Kidney (tissue), 14 donors: Measurements from ENCODE around the gene HBQ1. TPM values are rescaled to one million over a fixed set of nuclear protein-coding genes. Genes with fewer than 3 reads are reported as not detected.

Experiments used
- DNase-seq, 5 donors: peaks; one replicate each; pipeline ENCODE4 v3.0.0-alpha.2; 2013 to 2020
- FAIRE-seq: peaks from 2 replicates; lab custom pipeline; 2012; peaks lifted over from hg19 to GRCh38; lab: Jason Lieb, UNC
- H3K27ac ChIP-seq, 2 donors: one replicate each; pipeline ENCODE4 v1.7.0; 2013; ENCODE audit warnings: low read depth in 2 of 2, low read length in 2 of 2, inconsistent platforms in 1 of 2
- H3K27me3 ChIP-seq: one replicate; pipeline ENCODE4 v1.7.1; 2013; ENCODE audit warnings: low read length, inconsistent platforms; ENCODE audit not compliant: control insufficient read depth, insufficient read depth
- H3K36me3 ChIP-seq, 3 donors: one replicate each; pipeline versions ENCODE4 v1.7.0 to v1.7.1; 2013; ENCODE audit warnings: low read length in 3 of 3, control low read depth in 1 of 3, inconsistent platforms in 1 of 3; ENCODE audit not compliant: insufficient read depth in 3 of 3, control insufficient read depth in 2 of 3
- H3K4me1 ChIP-seq, 3 donors: one replicate each; pipeline versions ENCODE4 v1.7.0 to v1.7.1; 2013; ENCODE audit warnings: low read length in 3 of 3, inconsistent platforms in 1 of 3, low read depth in 1 of 3; ENCODE audit not compliant: control insufficient read depth in 2 of 3, insufficient read depth in 2 of 3
- H3K4me3 ChIP-seq, 3 donors: one replicate each; pipeline versions ENCODE4 v1.7.0 to v1.8.1; 2013; ENCODE audit warnings: low read length in 3 of 3, control low read depth in 1 of 3, inconsistent platforms in 1 of 3
- H3K9ac ChIP-seq, 3 donors: one replicate each; pipeline versions ENCODE4 v1.7.0 to v1.7.1; 2013; ENCODE audit warnings: low read length in 3 of 3, control low read depth in 1 of 3, inconsistent platforms in 1 of 3
- H3K9me3 ChIP-seq, 3 donors: one replicate each; pipeline versions ENCODE4 v1.7.0 to v1.7.1; 2013; ENCODE audit warnings: low read length in 3 of 3, control low read depth in 1 of 3, inconsistent platforms in 1 of 3; ENCODE audit not compliant: control insufficient read depth in 2 of 3, insufficient read depth in 1 of 3
- intact Hi-C: fragments of 100-400 bp; cut with DNase I; formaldehyde crosslinking; loops from one replicate; pipeline ENCODE4 v1.11.1; 2022
- polyA plus RNA-seq: library from polyadenylated mRNA; stranded (reverse); fragments of 350-450 nt; fragmentation: Illumina TruSeq; extraction: RNeasy Lipid Tissue Mini Kit (QIAGEN cat#74804); gene quantifications from one replicate; pipeline ENCODE4 v1.2.3, GENCODE V29; 2014; ENCODE audit warnings: low read depth, low replicate concordance; ENCODE audit not compliant: insufficient read depth
- total RNA-seq: library from RNA; stranded (reverse); fragmentation: NEBNext Ultra II Directional; extraction: Animal tissue kit (Norgen Biotek cat#: 25700); gene quantifications from one replicate; pipeline ENCODE4 v1.2.1, GENCODE V29; 2021
- TF ChIP-seq, protein P1 (sequence below): IDR thresholded peaks from 3 replicates; pipeline ENCODE4 v1.5.1; 2012; ENCODE audit warnings: mild to moderate bottlenecking, moderate library complexity, borderline replicate concordance; ENCODE audit not compliant: insufficient read depth; ENCODE audit errors: extremely low read depth
- donor health status: control.
- donor health status: control.
- donor health status: control.
- donor health status: control.
- donor health status: control.
- donor health status: DM: yes; HTN: yes; CAD: no.
- donor health status: Normal renal cell carcinoma (clear cell type).

Gene HBQ1
- total and polyA plus RNA-seq, 2 donors from 2014 or later = not detected

DNA sequence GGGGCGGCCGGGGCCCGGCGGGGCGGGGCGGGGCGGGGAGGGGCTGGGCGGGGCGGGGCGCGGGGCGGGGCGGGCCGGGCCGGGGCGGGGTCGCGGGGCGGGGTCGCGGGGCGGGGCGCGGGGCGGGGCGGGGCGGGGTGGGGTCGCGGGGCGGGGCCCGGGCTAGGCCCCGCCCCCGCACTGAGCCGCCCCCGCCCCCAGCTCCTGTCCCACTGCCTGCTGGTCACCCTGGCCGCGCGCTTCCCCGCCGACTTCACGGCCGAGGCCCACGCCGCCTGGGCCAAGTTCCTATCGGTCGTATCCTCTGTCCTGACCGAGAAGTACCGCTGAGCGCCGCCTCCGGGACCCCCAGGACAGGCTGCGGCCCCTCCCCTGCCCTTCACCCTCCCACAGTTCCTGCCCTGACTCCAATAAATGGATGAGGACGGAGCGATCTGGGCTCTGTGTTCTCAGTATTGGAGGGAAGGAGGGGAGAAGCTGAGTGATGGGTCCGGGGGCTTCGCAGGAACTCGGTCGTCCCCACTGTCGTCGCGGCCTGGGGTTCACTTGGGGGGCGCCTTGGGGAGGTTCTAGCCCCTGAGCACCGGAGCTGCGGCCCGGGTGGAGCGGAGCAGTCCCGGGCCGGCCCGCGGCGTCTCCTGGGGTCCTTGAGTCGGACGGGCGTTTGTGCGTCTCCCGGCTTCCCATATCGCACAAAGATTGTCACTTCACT lies 15.3 kb upstream of the HBQ1 start:
- intact Hi-C loops = no loop called here
- no peak overlapping the region for H3K27ac ChIP-seq
- no peak overlapping the region for H3K9ac ChIP-seq
- H3K9me3 ChIP-seq = no peaks in the 10 kb centered on the region
- FAIRE-seq = no peak
- TF ChIP-seq, protein P1, sequence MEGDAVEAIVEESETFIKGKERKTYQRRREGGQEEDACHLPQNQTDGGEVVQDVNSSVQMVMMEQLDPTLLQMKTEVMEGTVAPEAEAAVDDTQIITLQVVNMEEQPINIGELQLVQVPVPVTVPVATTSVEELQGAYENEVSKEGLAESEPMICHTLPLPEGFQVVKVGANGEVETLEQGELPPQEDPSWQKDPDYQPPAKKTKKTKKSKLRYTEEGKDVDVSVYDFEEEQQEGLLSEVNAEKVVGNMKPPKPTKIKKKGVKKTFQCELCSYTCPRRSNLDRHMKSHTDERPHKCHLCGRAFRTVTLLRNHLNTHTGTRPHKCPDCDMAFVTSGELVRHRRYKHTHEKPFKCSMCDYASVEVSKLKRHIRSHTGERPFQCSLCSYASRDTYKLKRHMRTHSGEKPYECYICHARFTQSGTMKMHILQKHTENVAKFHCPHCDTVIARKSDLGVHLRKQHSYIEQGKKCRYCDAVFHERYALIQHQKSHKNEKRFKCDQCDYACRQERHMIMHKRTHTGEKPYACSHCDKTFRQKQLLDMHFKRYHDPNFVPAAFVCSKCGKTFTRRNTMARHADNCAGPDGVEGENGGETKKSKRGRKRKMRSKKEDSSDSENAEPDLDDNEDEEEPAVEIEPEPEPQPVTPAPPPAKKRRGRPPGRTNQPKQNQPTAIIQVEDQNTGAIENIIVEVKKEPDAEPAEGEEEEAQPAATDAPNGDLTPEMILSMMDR = no peak
- H3K4me1 ChIP-seq = peaks cover 0 to 4% (median 0%) of the 10 kb centered on the region in 3 donors
- no peak overlapping the region for H3K4me3 ChIP-seq
- H3K27me3 ChIP-seq = peaks cover 19% of the 10 kb centered on the region
- peak in 1 of 5 donors; percentile 61 for DNase-seq
- H3K36me3 ChIP-seq = no peaks in the 10 kb centered on the region

DNA sequence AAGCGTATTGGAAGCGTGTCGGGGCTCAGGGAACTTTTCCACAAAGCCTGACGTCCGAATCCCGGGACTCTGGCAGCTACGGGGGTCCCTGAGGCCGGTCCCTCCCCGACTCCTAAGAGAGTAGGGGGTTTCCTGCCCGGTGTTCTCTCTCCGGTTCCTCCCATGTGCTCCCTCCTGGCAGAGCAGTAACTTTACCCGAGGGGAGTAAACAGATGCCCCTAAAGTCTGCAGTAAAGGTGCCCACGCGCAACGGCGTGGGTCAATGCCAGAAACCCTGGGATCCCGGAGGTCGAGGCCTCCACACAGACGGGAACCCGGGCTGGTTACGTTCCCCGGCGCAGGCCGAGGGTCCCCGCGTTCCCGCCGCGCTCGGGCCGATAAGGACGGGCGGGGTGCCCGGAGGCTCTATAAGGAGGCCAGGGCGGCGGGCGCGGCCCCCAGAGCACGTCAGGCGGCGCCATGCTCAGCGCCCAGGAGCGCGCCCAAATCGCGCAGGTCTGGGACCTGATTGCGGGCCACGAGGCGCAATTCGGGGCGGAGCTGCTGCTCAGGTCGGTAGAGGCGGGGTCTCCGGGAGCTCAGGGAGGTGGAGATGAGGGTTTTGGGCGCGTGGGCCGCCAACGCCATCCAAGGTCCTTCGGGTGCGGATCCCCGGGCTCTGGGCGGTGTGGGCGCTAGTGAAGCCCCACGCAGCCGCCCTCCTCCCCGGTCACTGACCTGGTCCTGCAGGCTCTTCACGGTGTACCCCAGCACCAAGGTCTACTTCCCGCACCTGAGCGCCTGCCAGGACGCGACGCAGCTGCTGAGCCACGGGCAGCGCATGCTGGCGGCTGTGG lies 14.5 kb upstream of the HBQ1 start, which contains the start of gene HBM:
HBM (plus strand) TSS at position 440 of the 836 bp plus-strand sequence; CDS start at position 460, 20 bp downstream.
- Histone ChIP-seq H3K4me3 (no peak within 1 kb of the TSS), H3K9ac (no peak within 1 kb of the TSS), H3K27ac (no peak within 1 kb of the TSS), H3K9me3 (no peaks in the 10 kb centered on the region), H3K36me3 (no peaks in the 10 kb centered on the region), H3K4me1 (peaks cover 0 to 4% (median 0%) of the 10 kb centered on the region in 3 donors), H3K27me3 (peaks cover 22% of the 10 kb centered on the region)
- intact Hi-C loops = no loop called here
- TF ChIP-seq, protein P1 = no peak
- no peak for FAIRE-seq
- peak in 1 of 5 donors; percentile 61 for DNase-seq

DNA sequence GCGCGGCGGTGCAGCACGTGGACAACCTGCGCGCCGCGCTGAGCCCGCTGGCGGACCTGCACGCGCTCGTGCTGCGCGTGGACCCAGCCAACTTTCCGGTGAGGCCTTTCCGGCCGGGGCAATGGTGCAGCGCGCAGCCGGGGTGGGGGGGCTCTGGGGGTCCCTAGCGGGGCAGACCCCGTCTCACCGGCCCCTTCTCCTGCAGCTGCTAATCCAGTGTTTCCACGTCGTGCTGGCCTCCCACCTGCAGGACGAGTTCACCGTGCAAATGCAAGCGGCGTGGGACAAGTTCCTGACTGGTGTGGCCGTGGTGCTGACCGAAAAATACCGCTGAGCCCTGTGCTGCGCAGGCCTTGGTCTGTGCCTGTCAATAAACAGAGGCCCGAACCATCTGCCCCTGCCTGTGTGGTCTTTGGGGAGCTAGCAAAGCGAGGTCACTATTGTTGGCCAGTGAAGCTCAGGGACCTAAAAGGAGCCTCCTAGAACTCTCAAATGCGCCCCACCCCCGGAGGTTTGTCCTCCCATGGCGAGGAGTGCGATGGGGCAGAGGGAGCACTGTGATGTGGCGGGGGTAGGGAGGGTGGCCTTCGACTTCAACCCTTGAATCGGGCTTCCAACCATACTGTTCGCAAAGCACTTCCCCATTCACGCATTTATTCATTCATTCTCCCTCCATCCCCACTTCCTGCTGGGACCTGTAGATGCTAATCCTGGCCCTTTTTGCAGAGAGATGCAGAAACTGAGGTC lies 13.7 kb upstream of the HBQ1 start:
- Histone ChIP-seq H3K9me3 (no peaks in the 10 kb centered on the region), H3K27ac (no peak overlapping the region), H3K9ac (no peak overlapping the region), H3K4me3 (no peak overlapping the region), H3K36me3 (no peaks in the 10 kb centered on the region), H3K4me1 (peaks cover 0 to 4% (median 0%) of the 10 kb centered on the region in 3 donors), H3K27me3 (peaks cover 28% of the 10 kb centered on the region)
- FAIRE-seq = no peak
- DNase-seq = peak in 1 of 5 donors; percentile 48
- TF ChIP-seq, protein P1 = no peak
- intact Hi-C loops = no loop called here
